B cell (primary cell): ENCODE measurements around the gene CYTH2. TPM values are rescaled to one million over a fixed set of nuclear protein-coding genes. Genes with fewer than 3 reads are reported as not detected.

Source experiments
- ATAC-seq: fragments of 200-7000 bp; cut with Tn5 transposase; one replicate; pipeline ENCODE4 v1.10.0; 2021; ENCODE audit warnings: low read depth, mild to moderate bottlenecking, moderate number of reproducible peaks, moderate library complexity
- CTCF ChIA-PET: fragments of 350-600 bp; sonication (Branson Sonifier 250); formaldehyde crosslinking; loops from one replicate; lab custom pipeline; 2021; ENCODE audit warnings: antibody characterized with exemption, inconsistent platforms; lab: Charles Lee
- POLR2A ChIA-PET: fragments of 350-600 bp; sonication (Branson Sonifier 250); formaldehyde crosslinking; loops from one replicate; lab custom pipeline; 2021; ENCODE audit warnings: antibody characterized with exemption; lab: Charles Lee
- DNase-seq: peaks from one replicate; pipeline ENCODE4 v3.0.0; 2013
- H2AFZ ChIP-seq: 2 replicates; pipeline ENCODE4 v1.6.1; 2012; ENCODE audit warnings: mild to moderate bottlenecking, low read depth, low read length; ENCODE audit not compliant: insufficient read depth, poor library complexity, severe bottlenecking
- H3K27ac ChIP-seq, 2 donors: 1 replicate in 1 of 2; 2 replicates in 1 of 2; pipeline ENCODE4 v1.5.1; 2012 to 2013; ENCODE audit warnings: low read length in 2 of 2, mild to moderate bottlenecking in 2 of 2, moderate library complexity in 1 of 2
- H3K27me3 ChIP-seq, 4 experiments: fragments of 200-600 bp in 1 of 4; sonication (generic) in 1 of 4; replicated peaks in 1 of 4; 1 replicate in 2 of 4; 2 replicates in 2 of 4; pipeline versions ENCODE4 v1.6.1 to v1.7.0; 2013 to 2016; ENCODE audit warnings: low read length in 3 of 4, mild to moderate bottlenecking in 2 of 4, mixed read lengths in 1 of 4, moderate library complexity in 1 of 4; ENCODE audit not compliant: insufficient read depth in 4 of 4, control insufficient read depth in 3 of 4; ENCODE audit errors: control extremely low read depth in 1 of 4
- H3K36me3 ChIP-seq, 2 experiments: replicated peaks in 1 of 2; 1 replicate in 1 of 2; 2 replicates in 1 of 2; pipeline versions ENCODE4 v1.6.1 to v1.7.1; 2013; ENCODE audit warnings: low read length in 1 of 2; ENCODE audit not compliant: insufficient read depth in 2 of 2, control insufficient read depth in 1 of 2; ENCODE audit errors: control extremely low read depth in 1 of 2, extremely low read depth in 1 of 2
- H3K4me1 ChIP-seq, 2 donors: fragments of 200-600 bp in 1 of 2; sonication (generic) in 1 of 2; 1 replicate in 1 of 2; 2 replicates in 1 of 2; pipeline versions ENCODE4 v1.5.1 to v1.6.1; 2013 to 2017; ENCODE audit warnings: low read length in 2 of 2; ENCODE audit not compliant: control insufficient read depth in 2 of 2, insufficient read depth in 2 of 2
- H3K4me2 ChIP-seq: replicated peaks from 2 replicates; pipeline ENCODE3; 2012; ENCODE audit warnings: mild to moderate bottlenecking, low read depth, low read length; ENCODE audit not compliant: poor library complexity, severe bottlenecking
- H3K4me3 ChIP-seq, 5 experiments: fragments of 200-600 bp in 1 of 5; sonication (generic) in 1 of 5; 1 replicate in 3 of 5; 2 replicates in 2 of 5; pipeline versions ENCODE4 v1.5.1 to v1.7.0; 2011 to 2016; ENCODE audit warnings: low read length in 4 of 5, mild to moderate bottlenecking in 4 of 5, low read depth in 2 of 5, control low read depth in 1 of 5, moderate library complexity in 1 of 5; ENCODE audit not compliant: insufficient read depth in 1 of 5; ENCODE audit errors: control extremely low read depth in 1 of 5, extremely low read depth in 1 of 5
- H3K79me2 ChIP-seq: fragments of 200-600 bp; sonication (generic); one replicate; pipeline ENCODE4 v1.6.0; 2016; ENCODE audit warnings: low read length; ENCODE audit not compliant: control insufficient read depth, insufficient read depth
- H3K9ac ChIP-seq: fragments of 200-600 bp; sonication (generic); 2 replicates; pipeline ENCODE4 v1.6.1; 2017; ENCODE audit warnings: mild to moderate bottlenecking, low read length, moderate library complexity
- H3K9me3 ChIP-seq, 3 donors: one replicate each; pipeline versions ENCODE4 v1.6.1 to v1.7.1; 2013; ENCODE audit warnings: low read length in 2 of 3; ENCODE audit not compliant: control insufficient read depth in 2 of 3, insufficient read depth in 1 of 3; ENCODE audit errors: control extremely low read depth in 1 of 3
- H4K20me1 ChIP-seq: 2 replicates; pipeline ENCODE4 v1.6.0; 2012; ENCODE audit warnings: mild to moderate bottlenecking, low read length; ENCODE audit not compliant: insufficient read depth, control insufficient read depth, poor library complexity, severe bottlenecking
- H3K27ac Mint-ChIP-seq: one replicate; pipeline ENCODE4 v1.8.0; 2021; ENCODE audit warnings: mixed read lengths
- H3K27me3 Mint-ChIP-seq: one replicate; pipeline ENCODE4 v1.8.0; 2021; ENCODE audit warnings: mixed read lengths
- H3K4me1 Mint-ChIP-seq: one replicate; pipeline ENCODE4 v1.8.0; 2021; ENCODE audit warnings: mixed read lengths
- H3K4me3 Mint-ChIP-seq: one replicate; pipeline ENCODE4 v1.8.0; 2021; ENCODE audit warnings: mixed read lengths
- H3K9me3 Mint-ChIP-seq: one replicate; pipeline ENCODE4 v1.8.0; 2022; ENCODE audit warnings: mixed read lengths; ENCODE audit not compliant: insufficient read depth
- EZH2 ChIP-seq: IDR thresholded peaks from 2 replicates; pipeline ENCODE4 v1.6.1; 2012; ENCODE audit warnings: borderline replicate concordance, low read depth, mild to moderate bottlenecking, moderate library complexity, low read length; ENCODE audit not compliant: insufficient read depth, poor library complexity, severe bottlenecking
- WGBS: methylation state at CpG from one replicate; pipeline ENCODE4 v1.1.5; 2013; ENCODE audit warnings: missing lambda C conversion rate; ENCODE audit not compliant: insufficient coverage; 5-methylcytosine and 5-hydroxymethylcytosine counted together
- intact Hi-C: fragments of 100-400 bp; cut with micrococcal nuclease; formaldehyde crosslinking; loops from one replicate; pipeline ENCODE4 v1.10.0; 2022
- polyA plus RNA-seq: library from polyadenylated mRNA; depleted of rRNA; stranded (reverse); fragments of >200 nt; gene quantifications from 2 replicates; pipeline ENCODE4 v1.2.3, GENCODE V29; 2012
- total RNA-seq, 2 donors: library from RNA; stranded (reverse); fragments of 120-200 nt in 1 of 2; gene quantifications; 1 replicate in 1 of 2; 2 replicates in 1 of 2; pipeline versions ENCODE4 v1.2.3 to v1.2.4, GENCODE V29; 2013 to 2022
- TF ChIP-seq, protein P1 (sequence below): fragments of 200-600 bp; IDR thresholded peaks from one replicate; pipeline ENCODE4 v1.8.0; 2022; ENCODE audit warnings: antibody characterized with exemption, mild to moderate bottlenecking

The CYTH2 gene
- total and polyA plus RNA-seq, 2 donors (not counting 1 experiment from before 2014, with no cell fraction given): 40.7 to 56.0 TPM

DNA sequence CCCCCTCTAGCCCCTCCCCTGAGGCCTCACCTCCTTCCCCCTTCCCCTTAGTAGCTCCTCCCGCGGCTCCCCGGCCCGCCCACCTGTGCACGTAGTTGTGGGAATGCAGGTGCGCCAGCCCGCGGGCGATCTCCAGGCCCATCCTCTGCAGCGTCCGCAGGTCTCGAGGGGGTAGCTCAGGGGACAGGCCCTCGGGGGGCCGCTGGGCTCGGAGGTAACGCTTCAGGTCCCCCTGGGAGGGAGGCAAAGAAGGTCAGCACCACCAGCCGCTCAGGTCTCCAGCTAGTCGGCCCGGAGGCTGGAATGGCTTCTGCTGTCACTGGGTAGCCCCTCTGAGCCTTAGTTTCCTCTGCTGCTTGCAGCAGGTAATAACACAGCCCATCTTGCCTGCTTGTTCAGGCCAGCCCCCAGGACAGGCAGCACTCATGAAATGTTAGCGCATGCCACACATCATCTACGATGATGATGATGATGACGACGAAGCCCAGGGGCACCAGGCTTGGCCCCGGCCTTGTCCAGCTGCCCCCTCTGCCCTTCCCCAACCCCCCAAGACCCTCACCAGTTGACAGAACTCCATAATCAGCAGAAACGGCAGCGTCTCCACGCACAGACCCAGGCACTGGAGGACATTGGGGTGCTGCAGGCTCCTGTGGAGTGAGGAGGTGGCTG lies 33.3 kb downstream of the CYTH2 start:
- Histone ChIP-seq H3K9me3 (peaks cover 0 to 14% (median 0%) of the 10 kb centered on the region in 3 donors), H3K27me3 (peaks cover 0 to 29% (median 11%) of the 10 kb centered on the region in 4 experiments), H3K4me3 (peak overlapping the region in 3 of 5 experiments; percentile 12 to 23 (median 17)), H2AFZ (peak overlapping the region; percentile 79), H3K9ac (no peak overlapping the region), H3K27ac (peak overlapping the region in 1 of 2 donors; percentile 33), H3K79me2 (no peaks in the 10 kb centered on the region), H4K20me1 (no peaks in the 10 kb centered on the region), H3K36me3 (no peaks in the 10 kb centered on the region), H3K4me1 (peaks cover 27 to 31% of the 10 kb centered on the region in 2 donors), H3K4me2 (peak overlapping the region; percentile 81)
- ATAC-seq: peak; percentile 72
- H3K27ac Mint-ChIP-seq: peak overlapping the region; percentile 38
- intact Hi-C loops: loop anchor here (1.0 kb wide), 1 partner anchor 9 kb away; no protein-coding TSS in a partner anchor
- TF ChIP-seq, protein P1, sequence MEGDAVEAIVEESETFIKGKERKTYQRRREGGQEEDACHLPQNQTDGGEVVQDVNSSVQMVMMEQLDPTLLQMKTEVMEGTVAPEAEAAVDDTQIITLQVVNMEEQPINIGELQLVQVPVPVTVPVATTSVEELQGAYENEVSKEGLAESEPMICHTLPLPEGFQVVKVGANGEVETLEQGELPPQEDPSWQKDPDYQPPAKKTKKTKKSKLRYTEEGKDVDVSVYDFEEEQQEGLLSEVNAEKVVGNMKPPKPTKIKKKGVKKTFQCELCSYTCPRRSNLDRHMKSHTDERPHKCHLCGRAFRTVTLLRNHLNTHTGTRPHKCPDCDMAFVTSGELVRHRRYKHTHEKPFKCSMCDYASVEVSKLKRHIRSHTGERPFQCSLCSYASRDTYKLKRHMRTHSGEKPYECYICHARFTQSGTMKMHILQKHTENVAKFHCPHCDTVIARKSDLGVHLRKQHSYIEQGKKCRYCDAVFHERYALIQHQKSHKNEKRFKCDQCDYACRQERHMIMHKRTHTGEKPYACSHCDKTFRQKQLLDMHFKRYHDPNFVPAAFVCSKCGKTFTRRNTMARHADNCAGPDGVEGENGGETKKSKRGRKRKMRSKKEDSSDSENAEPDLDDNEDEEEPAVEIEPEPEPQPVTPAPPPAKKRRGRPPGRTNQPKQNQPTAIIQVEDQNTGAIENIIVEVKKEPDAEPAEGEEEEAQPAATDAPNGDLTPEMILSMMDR: no peak
- no peak for TF ChIP-seq EZH2
- no peaks in the 10 kb centered on the region for H3K9me3 Mint-ChIP-seq
- 11% methylated on average over 21 of the region's 27 CpGs for WGBS
- CTCF ChIA-PET: interaction anchor here (0.9 to 1.0 kb wide), 2 partner anchors 13 to 86 kb away, joined by 4 to 6 read pairs; no protein-coding TSS in a partner anchor
- H3K27me3 Mint-ChIP-seq: peaks cover 3% of the 10 kb centered on the region
- DNase-seq: peak; percentile 85
- POLR2A ChIA-PET: interaction anchor here (0.6 to 1.4 kb wide), 8 partner anchors 8 to 1001 kb away, joined by 3 to 6 read pairs (median 4); partner anchors contain the start of genes SYNGR4 and TMEM143
- peak overlapping the region; percentile 44 for H3K4me3 Mint-ChIP-seq
- H3K4me1 Mint-ChIP-seq: peaks cover 21% of the 10 kb centered on the region
